ENCODE data around the gene FRAT2.
A peak's percentile ranks its signal among the peaks of the same experiment; 100 is the strongest.

The FRAT2 gene

DNA sequence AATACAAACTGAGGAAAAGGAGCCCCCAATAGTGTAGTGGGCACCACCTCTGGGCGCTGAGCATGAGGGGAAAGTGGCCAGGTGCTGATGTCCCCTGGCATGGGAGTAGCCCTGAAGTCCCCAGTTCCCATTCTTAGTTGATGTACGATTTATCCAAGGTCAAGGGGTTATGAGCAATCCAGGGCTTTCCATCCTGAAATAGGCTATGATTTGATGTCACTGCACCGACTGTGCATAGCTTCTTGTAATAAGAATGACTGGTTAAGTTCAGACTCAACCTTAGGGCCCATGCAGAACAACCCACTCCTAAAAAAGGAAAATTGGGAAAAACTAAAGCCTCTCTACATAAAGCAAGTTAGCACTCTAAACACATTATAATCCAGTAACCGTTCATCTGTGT is 11.0 kb downstream of the FRAT2 start:
- no peak for DNase-seq

DNA sequence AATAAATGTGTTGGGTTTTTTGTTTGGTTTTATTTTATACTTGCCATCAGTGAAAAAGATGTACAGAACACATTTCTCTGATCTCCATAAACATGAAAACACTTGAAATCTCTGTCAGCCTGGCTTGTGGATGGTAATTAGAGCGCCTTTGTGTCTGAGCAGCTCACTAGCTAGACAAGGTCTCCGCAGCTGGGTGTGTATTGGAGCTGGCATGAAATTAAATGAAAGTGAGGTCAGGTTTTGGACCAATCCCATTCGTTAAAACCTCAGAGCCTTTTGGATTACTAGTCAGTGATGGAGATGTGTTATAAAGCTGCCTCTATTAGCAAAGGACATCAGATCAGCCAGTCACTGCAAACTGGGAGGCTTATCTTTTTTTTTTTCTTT is 12.7 kb downstream of the FRAT2 start:
- no peak for DNase-seq

DNA sequence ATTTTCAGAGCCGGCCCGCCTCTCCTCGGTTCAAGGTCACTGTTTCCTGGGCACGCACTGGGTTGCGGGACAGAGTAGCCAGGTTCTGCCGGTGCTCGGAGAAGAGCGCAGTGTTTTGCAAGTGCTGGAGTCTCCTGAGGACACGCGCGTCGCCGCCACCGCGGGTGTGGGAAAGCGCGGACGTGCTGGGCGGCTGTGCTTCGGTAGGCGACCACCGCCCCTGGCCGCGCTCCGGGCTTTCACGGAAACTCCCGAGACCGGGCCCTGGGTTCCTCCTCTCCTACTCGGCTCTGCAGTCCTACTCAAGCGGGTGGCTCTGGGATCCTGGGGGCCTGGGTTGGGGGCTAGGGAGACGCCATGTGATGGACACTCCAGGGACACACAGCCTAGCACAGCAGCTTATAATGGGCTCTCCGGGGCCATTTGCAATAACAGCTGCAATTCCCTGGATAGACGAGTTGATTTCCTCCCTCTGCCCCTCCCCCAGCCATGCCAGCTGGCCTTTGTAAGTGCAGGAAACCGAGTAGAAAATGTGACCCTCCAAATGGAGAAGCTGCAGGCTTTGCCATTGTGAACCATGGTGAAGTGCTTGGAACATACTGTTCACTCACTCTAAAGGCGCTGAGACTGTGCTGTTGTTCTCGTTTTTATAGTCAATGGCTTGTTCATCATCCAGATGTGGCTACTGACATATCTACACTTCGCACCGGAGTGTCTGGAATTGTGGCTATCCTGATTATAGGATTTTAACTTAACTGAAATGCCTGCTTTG is 13.3 kb downstream of the FRAT2 start:
- peak; percentile 34 to 46 for DNase-seq

DNA sequence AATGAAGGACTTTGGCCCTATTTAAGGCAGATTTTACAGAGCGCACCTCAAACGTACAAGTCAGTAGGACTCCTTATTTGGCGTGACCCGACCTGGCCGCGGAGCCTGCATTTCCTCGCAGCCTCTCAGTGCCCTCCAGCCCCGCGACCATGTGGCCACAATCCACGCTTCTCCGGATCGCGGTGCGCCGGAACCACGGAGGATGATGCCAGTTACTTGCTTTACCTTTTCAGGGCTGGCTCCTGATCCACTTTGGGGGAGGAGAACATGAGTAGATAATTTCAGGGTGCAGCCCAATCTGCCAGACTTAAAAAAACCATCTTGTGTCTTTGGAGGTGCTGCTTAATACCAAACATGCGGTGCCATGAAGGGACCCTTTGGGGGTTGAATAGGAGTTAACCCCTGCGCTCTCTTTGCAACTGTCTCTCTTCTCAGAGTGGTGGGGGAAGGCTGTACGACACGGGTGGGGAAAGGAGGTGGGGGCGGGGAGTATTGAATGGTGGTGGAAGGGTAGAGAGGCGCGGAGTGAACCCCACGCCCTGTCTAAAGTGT is 14.0 kb downstream of the FRAT2 start:
- no peak for DNase-seq

DNA sequence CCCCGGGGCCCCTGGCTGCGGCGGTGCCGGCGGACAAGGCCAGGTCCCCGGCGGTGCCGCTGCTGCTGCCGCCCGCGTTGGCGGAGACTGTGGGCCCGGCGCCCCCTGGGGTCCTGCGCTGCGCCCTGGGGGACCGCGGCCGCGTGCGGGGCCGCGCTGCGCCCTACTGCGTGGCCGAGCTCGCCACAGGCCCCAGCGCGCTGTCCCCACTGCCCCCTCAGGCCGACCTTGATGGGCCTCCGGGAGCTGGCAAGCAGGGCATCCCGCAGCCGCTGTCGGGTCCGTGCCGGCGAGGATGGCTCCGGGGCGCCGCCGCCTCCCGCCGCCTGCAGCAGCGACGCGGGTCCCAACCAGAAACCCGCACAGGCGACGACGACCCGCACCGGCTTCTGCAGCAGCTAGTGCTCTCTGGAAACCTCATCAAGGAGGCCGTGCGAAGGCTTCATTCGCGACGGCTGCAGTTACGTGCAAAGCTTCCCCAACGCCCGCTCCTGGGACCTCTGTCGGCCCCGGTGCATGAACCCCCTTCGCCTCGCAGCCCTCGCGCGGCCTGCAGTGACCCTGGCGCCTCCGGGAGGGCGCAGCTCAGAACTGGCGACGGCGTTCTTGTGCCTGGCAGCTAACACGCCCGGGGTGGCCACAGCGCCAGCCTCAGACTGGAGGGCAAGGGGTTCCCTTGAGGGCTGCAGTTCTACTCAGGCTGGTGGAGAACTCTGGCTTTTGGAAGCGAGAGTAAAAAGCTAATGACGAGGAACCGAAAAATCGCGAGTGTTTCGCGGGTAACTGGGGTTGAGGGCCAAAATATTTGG is 14.7 kb downstream of the FRAT2 start:
- DNase-seq = peak in 1 of 2 experiments; percentile 8

DNA sequence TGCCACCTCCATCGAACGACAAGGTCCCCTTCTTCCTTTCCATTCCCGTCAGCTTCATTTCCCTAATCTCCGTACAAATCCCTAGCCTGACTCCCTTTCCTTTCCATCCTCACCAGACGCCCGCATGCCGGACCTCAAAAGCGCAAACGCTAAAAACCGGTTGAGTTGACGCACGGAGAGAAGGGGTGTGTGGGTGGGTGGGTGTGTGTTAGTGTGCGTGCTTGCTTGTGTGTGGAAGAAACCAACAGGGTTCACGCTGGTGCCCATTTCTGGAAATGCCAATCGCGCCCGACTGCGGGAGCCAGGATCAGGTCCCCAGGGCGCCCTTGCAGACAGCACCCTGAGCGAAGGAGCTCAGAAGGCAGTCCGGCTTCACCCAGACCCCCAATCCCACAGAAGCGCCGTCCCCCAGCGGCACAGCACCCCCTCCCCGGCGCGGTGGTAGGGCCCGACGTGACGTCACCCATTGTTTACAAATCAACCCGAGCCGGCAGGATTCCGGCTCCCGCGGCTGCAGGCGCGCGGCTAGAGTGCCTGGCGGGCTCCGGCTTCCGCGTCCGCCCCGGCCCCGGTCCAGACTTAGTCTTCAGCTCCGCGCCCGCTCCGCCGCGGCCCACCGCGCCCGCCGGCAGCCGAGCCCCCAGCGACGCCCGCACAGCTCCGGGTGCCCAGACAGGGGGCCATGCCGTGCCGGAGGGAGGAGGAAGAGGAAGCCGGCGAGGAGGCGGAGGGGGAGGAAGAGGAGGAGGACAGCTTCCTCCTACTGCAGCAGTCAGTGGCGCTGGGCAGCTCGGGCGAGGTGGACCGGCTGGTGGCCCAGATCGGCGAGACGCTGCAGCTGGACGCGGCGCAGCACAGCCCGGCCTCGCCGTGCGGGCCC is 15.5 kb downstream of the FRAT2 start, which contains the start of gene FRAT1:
Gene FRAT1, plus strand, starts transcription at position 500 of the 880 bp plus-strand sequence. Its CDS starts 183 bp downstream, at position 683.
- DNase-seq = peak; percentile 62 to 70

DNA sequence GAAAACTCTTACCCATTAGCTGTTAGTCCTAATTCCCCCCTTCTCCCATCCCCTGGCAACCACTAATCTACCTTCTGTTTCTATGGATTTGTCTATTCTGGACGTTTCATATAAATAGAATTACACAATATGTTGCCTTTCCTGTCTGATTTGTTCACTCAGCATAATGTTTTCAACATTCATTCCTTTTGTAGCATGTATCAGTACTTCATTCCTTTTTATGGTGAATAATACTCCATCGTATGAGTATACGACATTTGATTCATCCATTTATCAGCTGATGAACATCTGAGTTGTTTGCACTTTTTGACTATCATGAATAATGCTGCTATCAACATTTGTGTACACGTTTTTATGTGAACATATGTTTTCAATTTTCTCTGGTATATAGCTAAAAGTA is 19.9 kb downstream of the FRAT2 start:
- no peak for DNase-seq

DNA sequence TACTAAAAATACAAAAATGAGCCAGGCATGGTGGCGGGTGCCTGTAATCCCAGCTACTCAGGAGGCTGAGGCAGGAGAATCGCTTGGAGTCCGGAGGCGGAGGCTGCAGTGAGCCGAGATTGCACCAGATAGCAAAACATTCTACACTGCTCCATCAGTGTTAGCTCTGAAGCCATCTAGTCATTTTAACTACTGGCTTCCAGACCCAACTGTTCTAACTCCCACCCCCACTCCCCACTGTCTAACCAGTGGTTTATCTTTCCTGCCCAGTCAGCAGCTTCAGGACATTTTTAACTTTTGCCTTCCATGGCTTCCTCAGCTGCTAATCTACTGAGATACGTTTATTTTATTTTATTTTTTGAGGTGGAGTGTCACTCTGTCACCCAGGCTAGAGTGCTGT is 21.6 kb downstream of the FRAT2 start:
- no peak for DNase-seq

DNA sequence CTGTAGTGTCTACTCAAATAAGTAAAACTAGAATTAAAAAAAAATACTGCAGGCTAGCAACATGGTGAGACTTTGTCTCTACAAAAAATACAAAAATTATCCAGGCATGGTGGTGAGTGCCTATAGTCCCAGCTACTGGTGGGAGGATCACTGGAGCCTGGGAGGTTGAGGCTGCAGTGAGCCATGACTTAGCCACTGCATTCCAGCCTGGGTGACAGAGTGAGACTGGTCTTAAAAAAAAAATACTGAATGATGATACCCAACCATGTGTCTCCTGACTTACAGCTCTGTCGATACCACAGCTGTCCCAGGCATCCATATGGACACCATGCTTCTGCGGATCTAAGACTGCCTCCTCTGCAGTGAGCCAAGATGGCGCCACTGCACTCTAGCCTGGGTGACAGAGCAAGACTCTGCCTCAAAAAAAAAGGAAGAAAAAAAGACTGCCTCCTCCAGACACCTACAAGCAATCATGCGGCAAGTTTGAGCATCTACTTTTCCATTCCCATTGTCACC is 23.4 kb downstream of the FRAT2 start:
- no peak for DNase-seq

DNA sequence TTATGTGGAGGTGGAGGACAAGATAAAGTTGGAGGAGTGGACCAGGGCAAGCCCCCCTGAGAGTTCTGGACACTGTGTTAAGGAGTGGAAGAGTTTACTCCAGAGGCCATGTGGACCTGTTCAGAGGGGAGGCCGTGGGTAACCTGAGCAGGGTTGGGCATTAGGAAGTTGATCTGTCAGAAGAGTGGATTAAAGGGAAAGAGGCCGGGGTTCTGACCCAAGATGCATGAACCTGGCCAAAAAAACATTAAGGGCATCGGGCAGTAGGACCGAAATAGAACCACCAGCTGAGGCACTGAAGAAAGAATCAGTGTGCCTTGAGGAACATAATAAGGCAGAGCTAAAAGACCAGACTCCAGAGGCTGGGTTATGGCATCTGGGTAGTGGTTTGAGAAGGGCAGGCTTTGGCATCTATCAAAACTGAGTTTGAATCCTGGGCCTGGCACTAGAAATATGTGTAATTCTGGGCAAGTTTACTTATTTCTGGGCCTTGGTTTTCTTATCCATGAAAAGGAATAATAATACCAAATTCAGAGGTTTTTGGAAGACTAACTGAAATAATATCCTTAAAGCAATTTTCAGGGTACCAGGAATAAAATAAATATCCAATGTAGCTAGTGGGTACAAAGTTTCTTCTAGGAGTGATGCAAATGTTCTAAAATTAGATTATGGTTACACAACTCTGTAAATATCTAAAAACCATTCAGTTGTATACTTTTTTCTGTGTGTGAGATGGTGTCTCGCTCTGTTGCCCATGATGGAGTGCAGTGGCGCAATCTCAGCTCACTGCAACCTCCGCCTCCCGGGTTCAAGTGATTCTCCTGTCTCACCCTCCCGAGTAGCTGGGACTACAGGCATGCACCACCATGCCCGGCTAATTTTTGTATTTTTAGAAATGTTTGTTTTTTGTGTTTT is 26.4 kb downstream of the FRAT2 start:
- no peak for DNase-seq

DNA sequence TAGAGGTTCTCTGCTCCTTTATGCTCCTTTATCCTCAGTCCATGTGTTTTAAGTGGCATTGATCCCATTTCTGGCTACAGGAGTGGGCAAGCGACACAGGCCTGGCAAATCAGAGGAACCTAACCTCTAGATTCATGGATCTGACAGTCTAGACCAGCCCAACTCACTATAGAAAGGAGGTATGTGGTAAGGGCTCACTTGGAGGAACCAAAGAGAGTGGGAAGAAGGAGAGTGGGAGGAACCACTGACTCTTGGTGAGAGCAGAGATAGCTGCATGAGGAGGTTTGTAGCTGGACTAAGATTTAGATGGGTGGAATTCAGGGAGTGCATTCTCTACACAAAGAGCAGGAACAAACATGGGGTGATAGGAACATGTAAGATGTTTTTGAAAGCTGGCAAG is 27.1 kb downstream of the FRAT2 start:
- DNase-seq = no peak

DNA sequence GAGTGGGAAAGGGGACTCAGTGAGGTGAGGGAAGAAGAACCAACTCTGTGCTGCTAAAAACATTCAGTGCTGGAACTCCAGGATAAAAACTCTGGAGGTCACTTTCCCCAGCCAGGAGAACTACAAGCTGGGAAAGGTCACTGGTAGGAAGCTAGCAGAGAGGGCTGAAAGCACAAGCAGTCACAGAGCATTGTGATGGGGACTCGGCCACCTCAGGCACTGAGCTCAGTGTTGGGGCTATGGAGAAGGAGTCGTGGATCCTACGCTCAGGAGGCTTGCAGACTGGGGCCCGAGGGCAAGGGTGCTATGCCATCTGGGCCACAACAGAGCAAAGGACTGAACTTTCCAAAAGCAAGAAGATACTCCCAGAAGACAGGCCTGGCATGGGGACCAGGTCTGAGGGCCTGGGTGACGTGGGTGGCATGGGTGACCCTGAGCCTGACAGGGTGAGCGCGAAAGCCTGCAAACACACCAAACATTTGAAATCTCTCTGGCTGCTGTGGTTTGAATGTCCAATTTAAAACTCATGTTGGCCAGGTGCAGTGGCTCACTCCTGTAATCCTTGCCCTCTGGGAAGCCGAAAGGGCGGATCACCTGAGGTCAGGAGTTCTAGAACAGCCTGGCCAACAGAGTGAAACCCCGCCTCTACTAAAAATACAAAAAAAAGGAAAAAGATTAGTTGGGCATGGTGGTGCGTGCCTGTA is 32.3 kb downstream of the FRAT2 start:
- DNase-seq = no peak

DNA sequence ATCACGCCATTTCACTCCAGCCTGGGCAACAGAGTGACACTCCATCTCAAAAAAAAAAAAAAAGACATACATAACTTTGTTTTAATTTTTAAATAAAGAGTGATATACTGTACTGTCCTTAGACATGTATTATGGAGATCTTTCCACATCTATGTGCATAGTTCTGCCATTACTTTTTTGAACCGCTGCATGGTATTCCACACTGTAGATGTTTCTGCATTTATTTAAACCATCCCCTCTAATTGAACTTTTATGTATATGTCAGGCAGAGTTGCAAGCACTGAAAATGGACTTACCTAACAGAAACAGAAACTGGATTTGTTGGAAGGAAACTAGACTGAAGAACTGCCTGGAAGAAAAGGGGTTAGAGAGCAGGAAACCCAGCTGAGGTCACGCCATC is 33.5 kb downstream of the FRAT2 start:
- DNase-seq = no peak

DNA sequence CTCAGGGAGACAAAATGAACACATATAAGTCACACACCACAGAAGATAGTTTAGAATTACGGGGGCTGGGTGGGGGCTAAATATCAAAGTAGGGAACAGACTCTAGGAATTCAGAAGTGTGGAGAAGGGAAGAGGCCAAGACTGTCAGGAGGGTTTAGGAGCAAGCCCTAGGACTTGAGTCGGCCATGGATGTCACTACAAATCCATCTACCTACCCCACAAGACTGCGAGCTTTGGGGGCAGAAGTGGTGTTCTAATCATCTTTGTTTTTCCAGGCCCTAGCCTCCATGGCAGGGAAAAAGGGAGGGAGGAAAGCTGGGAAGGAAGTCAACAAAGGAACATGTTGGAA is 36.3 kb downstream of the FRAT2 start:
- no peak for DNase-seq

DNA sequence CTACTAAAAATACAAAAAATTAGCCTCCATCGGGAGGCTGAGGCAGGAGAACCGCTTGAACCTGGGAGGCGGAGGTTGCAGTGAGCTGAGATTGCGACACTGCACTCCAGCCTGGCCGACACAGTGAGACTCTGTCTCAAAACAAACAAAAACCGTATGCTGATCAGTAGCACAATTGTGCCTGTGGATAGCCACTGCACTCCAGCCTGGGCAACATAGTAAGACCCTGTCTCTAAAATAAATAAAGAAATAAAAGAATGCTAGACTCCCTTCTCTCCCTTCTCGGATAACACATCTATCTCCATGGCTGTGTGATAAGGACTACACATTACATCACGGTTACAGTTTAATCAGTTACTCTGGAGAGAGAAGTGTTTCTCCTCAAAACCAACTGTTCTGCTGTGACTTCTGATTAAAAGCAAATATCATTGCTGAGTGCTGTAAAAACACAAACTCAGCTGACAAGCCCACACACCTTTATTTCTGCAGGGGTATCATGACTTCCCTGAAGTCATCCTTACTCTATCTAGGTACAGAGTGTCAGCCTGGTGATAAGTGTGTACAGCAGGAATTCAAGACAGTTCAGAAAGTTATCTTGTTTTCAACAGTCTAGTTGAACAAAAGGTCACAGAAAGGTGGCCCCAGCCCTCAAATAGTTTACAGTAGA is 36.8 kb downstream of the FRAT2 start:
- DNase-seq = no peak

DNA sequence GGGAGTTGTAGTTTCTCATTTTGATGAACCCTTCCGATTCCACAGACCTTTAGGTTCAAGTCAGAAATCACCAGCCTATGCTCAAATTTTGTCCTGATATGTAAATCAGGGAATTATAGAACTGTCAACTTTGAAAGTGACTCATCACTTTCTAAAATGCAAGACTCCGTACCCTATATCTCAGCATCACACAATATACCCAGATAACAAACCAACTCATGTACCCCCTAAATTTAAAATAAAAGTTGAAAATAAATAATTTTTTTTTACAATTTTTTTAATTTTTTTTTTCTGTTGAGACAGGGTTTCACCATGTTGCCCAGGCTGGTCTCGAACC is 41.7 kb downstream of the FRAT2 start:
- no peak for DNase-seq

DNA sequence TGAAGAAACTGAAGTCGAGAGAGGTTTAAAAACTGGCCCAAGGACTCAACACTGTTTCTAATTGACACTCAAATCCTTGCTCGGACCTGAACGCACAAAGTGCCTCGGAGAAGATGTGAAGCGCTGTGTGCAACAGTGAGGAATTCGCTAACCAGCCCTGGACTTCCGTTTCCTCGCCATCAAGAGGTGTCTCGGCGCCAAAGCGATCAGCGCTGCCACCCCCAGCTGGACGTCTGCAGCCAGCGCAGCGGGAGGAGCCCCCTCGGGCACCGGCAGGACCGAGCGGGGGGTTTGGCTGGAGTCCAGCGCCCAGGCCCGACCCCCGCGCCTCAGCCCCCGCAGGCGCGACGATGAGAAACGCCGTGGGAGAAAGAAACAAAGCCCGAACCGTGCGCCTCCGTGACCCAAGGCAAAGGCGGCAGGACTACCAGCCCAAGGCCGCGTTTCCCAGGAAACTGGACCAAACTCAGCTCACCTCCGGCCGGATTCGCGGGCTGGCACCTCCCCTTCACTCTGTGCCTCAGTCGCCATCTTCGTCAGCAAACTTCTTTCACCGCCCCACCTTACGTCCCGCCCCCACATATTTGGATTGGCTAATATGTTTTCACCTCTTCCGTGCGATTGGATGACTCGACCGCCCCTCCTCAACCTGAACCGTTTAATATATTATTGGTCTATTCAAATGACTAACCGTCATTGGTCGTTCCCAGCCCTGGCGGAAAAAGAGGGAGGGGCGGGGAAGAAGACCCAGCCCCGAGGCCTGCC is 42.2 kb downstream of the FRAT2 start, which contains the start of gene ARHGAP19:
Gene ARHGAP19, minus strand, starts transcription at position 541 of the 765 bp plus-strand sequence. Its CDS starts 10 bp downstream, at position 531.
- DNase-seq = peak; percentile 78 to 87

DNA sequence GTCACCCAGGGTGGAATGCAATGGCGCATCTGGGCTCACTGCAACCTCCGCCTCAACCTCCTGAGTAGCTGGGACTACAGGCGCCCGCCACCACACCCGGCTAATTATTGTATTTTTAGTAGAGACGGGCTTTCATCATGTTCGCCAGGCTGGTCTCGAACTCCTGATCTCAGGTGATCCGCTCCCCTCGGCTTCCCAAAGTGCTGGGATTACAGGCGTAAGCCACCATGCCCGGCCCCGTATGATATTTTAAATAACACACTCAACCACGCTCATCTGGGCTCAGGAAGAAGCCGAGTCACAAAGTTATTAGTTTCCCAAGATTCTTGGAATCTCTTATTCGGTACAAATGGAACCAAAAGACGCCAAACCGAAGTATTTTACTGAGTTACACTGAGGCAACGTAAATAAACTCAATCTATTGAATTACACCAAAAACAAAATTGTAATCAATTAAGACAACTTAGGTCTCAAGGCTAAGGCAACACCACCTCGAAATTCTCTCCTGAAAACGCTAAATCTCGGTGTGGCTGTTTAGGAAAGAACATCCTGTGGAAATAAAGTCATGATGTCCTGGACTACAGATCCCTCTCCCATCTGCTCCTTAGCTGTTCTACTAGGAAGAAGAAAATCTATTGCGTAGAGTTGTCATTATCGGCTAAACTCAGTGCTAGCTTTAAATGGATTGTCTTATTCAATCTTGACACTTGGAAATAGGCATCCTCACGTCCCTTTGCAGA is 43.0 kb downstream of the FRAT2 start:
- DNase-seq = no peak
